Measurements from ENCODE around the gene MAB21L2.
"Not testable (repeated sequence)": the region's sequence is repeated elsewhere in the genome, so short reads cannot be mapped to it uniquely, and the experiment has no call there.

The MAB21L2 gene

DNA sequence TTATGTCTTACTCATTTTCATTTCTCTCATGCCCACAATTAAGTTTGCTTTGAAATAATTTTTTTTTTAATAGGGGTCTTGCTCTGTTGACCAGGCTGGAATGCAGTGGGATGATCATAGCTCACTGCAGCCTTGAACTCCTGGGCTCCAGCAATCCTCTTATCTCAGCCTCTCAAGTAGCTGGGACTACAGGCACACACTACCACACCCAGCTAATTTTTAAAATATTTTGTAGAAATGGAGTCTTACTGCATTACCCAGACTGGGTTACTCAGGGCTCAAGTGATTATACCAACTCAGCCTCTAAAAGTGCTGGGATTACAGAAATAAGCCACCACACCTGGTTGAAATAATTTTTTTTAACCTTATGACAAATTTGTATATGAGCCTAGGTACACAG is 19.2 kb upstream of the MAB21L2 start:
- in situ Hi-C loops (cut with HindIII; ENCODE audit: low pct_unique_long_range_greater_than_20kb, low sequenced_read_pairs), result no loop called here
- DNase-seq (ENCODE audit: low read depth in 1 of 2, low spot score in 1 of 2), result no peak
- TF ChIP-seq JUND (IDR thresholded peaks at IDR 0.05; ENCODE audit: low read depth), result no peak

DNA sequence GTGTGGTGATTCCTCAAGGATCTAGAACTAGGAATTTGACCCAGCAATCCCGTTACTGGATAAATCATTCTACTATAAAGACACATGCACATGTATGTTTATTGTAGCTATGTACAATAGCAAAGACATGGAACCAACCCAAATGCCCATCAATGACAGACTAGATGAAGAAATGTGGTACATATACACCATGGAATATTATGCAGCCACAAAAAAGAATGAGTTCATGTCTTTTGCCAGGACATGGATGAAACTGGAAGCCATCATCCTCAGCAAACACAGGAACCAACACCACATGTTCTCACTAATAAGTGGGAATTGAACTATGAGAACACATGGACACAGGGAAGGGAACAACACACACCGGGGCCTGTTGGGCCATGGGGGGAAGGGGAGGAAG is 17.0 kb upstream of the MAB21L2 start:
- DNase-seq (ENCODE audit: low read depth in 1 of 2, low spot score in 1 of 2); in situ Hi-C loops (cut with HindIII; ENCODE audit: low pct_unique_long_range_greater_than_20kb, low sequenced_read_pairs): not testable (repeated sequence)

DNA sequence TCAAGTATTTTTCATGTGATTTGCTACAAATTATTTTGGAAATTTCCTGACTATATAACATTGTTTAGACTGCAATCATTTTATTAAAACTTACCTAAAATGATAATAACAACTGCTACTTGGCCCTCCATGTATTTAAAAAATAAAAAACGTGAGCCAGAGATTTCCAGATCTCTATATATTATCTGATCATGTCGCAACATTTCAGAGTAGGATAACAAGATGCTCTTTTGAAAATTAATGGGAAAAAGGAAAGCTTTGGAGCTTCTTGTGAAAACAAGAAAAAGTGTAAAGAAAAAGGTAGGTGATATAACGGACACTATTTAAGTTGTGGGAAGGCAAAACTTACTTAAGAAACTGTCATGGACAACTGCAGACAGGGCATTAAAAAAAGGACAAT is 14.9 kb upstream of the MAB21L2 start:
- no peak for DNase-seq (ENCODE audit: low read depth in 1 of 2, low spot score in 1 of 2)
- in situ Hi-C loops (cut with HindIII; ENCODE audit: low pct_unique_long_range_greater_than_20kb, low sequenced_read_pairs), result no loop called here
- TF ChIP-seq JUND (IDR thresholded peaks at IDR 0.05; ENCODE audit: low read depth), result no peak

DNA sequence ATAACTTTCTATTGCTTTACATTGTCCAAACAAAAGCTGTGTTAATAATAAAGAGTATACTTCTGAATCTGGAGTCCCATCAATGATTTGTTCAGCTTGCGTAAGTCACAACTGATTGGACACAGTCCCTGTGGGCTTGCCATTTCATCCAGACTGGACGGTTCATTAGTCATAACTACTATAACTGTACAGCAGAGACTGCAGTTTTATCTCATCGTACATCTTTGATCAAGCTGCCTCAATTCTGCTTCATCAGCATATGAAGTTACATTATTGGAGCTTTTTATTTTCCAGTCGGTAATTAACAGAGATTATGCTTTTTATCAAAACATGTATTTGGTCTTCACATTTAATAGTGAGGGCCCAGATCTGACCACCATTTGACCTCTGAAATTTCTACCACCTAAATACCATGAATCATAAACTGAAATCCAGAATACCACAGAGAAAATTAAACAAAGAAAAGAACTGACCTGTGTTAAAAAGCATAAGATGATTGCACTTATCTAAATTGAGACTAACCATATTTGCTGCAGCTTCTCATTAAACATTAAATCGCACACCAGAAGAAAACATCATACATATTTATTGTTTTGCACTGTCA is 12.5 kb upstream of the MAB21L2 start:
- in situ Hi-C loops (cut with HindIII; ENCODE audit: low pct_unique_long_range_greater_than_20kb, low sequenced_read_pairs), result no loop called here
- no peak for TF ChIP-seq JUND (IDR thresholded peaks at IDR 0.05; ENCODE audit: low read depth)
- DNase-seq (ENCODE audit: low read depth in 1 of 2, low spot score in 1 of 2), result no peak

DNA sequence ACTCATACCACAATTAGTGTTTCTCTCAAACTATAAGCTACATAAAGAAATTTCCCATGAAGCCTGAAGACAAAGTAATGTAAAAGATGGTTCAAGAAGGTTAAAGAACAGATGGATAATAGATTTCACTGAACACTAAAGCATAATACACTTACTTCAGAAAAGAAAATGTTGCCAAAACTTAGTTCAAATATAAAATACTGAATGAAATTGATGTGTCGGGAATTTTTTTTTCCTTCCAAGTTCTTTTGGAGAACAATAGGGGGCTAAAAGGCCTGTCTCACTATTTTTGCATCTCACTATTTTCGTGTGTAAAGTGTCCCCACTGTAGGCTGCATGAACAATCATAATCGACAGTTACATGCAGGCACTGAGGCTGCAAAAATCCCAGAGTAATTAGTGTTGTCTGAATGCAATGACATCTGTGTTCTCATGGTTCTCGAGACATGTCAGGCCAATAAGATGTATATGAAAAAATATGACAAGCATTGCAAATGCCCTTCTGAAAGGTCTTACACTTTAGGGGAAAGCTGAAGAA is 11.9 kb upstream of the MAB21L2 start:
- in situ Hi-C loops (cut with HindIII; ENCODE audit: low pct_unique_long_range_greater_than_20kb, low sequenced_read_pairs), result no loop called here
- no peak for TF ChIP-seq JUND (IDR thresholded peaks at IDR 0.05; ENCODE audit: low read depth)
- DNase-seq (ENCODE audit: low read depth in 1 of 2, low spot score in 1 of 2), result no peak

DNA sequence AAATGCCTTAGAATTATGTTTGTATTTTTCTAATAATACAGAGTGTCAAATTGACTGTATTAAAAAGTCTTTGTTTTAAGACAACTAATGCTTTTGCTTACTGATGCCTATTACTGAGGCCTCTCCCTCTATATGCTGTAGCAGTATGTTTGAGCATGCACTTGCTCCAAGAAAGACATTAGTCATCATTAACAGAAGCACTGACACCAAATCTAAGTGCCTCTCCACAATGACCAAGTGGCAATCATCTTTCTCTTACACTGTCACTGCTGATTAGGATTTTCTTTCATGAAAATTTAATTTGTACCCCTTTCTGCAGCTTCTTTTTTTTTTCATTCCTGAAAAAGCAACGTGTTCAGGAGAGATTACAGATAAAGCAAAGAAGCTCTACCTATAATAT is 11.1 kb upstream of the MAB21L2 start:
- no peak for TF ChIP-seq JUND (IDR thresholded peaks at IDR 0.05; ENCODE audit: low read depth)
- no peak for DNase-seq (ENCODE audit: low read depth in 1 of 2, low spot score in 1 of 2)
- in situ Hi-C loops (cut with HindIII; ENCODE audit: low pct_unique_long_range_greater_than_20kb, low sequenced_read_pairs), result no loop called here

DNA sequence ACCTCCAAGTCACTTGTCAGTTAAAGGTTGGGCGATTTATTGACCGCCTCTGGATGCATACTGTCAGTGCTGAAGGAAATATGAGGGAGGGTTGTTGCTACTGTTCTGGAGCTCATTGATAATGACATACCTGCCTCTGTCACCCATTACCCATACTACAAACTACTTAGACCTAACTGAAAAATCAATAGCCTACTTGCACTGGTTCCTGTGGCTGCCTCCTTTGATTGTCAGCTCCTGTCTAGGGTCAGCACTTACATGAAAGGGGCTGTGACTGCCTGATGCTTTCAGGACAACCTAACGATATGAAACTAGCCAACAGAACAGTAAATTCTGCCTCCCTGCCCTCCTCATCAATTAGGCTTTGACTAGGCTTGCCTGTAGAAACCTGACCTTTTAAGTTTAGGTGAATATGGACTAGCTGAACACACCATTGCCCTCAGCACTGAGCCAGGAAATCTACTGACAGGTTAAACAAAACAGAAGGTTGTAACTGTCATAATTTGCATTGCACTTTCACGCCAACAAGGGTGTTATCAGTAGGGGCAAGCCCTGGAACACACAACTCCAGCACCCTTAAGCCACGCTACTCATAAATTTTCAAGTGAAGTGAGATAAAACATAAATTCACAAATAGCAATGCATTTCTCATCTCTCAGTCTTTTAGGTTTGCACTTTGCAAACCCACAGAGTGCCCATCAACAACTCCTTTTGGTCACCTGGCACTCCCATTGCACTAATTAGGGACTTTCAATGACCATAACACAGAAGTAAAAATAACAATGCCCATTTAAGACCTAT is 9.0 kb upstream of the MAB21L2 start:
- no peak for DNase-seq (ENCODE audit: low read depth in 1 of 2, low spot score in 1 of 2)

DNA sequence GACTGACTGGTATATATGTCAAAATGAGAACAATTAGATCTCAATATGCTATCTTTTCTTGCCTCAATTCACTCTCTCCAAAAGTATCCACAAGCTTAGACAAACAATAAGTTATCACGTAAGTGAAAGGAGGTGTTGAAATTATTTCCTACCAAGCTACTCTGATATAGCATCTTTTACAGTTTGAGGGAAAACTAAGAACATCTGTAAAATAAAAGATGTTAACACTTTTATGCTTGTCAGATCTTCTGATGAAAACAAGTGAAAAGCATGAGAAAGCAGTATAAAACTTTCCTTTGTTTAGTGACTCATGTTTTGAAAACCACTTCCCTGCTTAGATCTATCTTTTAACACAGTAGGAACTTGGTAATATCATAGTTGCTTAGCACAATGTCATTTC is 8.4 kb upstream of the MAB21L2 start:
- in situ Hi-C loops (cut with HindIII; ENCODE audit: low pct_unique_long_range_greater_than_20kb, low sequenced_read_pairs), result no loop called here
- no peak for TF ChIP-seq JUND (IDR thresholded peaks at IDR 0.05; ENCODE audit: low read depth)
- no peak for DNase-seq (ENCODE audit: low read depth in 1 of 2, low spot score in 1 of 2)

More for the DNA sequence above, 9.0 kb upstream of the MAB21L2 start:
- in situ Hi-C loops (cut with HindIII; ENCODE audit: low pct_unique_long_range_greater_than_20kb, low sequenced_read_pairs), result no loop called here
- TF ChIP-seq JUND (IDR thresholded peaks at IDR 0.05; ENCODE audit: low read depth), result no peak

DNA sequence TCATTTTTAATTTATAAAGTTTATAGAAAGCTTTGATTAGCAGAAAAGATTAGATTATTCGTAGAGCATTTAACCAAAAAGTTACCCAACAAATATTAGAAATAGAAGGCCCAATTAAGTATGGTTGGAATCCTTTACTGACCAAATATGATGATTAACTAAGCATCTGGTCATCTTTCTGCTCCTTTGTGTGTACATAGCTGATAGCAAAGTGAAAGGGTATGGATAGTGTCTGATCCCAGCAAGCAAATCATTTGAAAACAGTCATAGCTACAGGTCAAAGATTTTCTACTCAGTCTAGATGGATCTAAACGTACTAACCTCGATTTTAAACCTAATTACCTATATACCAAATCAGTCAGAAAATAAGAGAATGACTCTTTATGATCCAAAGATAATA is 7.3 kb upstream of the MAB21L2 start:
- DNase-seq (ENCODE audit: low read depth in 1 of 2, low spot score in 1 of 2), result no peak
- in situ Hi-C loops (cut with HindIII; ENCODE audit: low pct_unique_long_range_greater_than_20kb, low sequenced_read_pairs), result no loop called here

DNA sequence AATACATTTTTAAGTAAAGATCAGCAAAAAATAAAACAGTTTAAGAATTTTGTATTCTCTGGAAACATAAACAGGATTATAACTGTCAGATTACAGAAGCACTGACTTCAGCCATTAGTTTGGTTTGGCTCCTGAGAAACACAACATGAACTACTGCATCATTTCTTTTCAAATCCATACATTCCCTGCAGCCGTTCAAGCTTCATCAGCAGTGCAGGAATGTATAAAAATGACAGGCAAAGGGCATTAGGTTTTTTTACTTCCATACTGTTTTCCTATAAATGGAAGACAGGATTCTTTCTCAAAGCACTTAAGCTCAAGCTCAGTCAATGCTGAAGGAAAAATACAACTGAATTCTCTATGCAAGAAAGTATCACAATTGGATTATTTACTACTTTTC is 4.2 kb upstream of the MAB21L2 start:
- in situ Hi-C loops (cut with HindIII; ENCODE audit: low pct_unique_long_range_greater_than_20kb, low sequenced_read_pairs), result no loop called here
- TF ChIP-seq JUND (IDR thresholded peaks at IDR 0.05; ENCODE audit: low read depth), result no peak

More for the DNA sequence above, 7.3 kb upstream of the MAB21L2 start:
- TF ChIP-seq JUND (IDR thresholded peaks at IDR 0.05; ENCODE audit: low read depth), result no peak

DNA sequence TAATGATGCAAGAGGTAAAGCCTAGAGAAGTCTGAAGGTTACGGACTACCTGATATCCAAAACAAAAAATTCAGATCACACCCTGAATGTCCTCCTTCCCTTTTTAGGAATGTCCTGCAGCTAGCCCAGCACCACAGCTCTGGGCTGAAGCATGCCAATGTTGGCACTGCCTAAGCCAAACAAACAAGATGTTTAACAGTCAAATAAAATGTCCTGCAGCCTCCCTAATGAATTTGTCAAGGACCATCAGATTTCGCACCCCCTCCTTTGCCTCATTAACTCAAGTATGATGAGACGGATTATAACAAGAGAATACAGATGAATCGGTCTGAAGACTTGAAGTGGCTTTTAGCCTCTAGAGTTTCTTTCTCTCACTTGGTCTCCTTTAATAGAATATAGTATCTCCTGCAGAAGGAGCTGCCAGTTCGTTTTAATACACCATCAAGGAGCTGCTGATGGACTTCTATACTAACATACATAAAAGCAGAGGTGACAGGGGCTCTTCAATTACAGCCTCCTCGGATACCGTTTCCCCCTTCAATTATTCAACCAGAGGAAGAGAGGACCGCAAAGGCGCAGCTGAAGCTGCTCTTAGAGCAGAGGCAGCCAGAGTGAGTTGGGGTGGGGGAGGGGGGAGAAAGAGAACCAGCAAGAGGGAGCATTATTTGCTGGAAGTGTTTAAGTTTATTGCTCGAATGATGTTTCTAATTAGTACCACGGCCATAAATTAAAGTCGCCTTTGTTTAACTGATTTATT is 3.0 kb upstream of the MAB21L2 start:
- peak; percentile 31 to 57 for DNase-seq (ENCODE audit: low read depth in 1 of 2, low spot score in 1 of 2)
- in situ Hi-C loops (cut with HindIII; ENCODE audit: low pct_unique_long_range_greater_than_20kb, low sequenced_read_pairs), result no loop called here
- TF ChIP-seq JUND (IDR thresholded peaks at IDR 0.05; ENCODE audit: low read depth), result no peak

More for the DNA sequence above, 4.2 kb upstream of the MAB21L2 start:
- no peak for DNase-seq (ENCODE audit: low read depth in 1 of 2, low spot score in 1 of 2)

DNA sequence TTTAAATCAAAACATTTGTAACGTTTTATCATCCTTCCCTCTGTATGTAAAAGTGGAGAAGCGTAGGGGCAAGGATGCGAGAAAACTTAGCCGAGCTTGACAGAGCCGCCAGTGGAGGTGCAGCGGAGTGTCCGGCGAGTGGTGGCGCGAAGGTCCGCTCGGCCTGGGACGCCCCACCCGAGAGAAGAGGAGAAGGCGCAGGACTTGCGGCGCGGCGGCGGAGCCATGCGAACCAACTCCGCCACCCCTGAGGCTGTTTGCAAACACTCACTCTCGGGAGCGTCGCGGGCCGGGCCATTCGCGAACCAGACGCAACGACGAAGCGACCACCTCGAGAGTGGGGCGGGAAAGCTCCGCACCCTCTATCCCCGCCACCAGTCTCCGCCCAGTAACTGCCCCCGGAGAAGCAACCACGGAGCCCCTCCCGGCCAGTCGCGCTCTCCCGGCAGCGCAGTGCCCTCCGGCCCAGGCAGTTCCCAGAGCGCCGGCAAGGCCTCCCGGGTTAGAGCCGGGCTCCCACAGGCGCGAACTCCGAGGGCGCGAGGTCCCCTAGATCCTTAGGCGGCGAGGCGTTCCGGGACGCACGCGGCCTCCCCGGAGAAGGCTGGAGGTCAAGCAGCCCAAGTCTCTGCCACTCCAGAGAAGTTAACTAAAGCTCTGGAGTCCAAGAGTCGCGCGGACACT is 2.3 kb upstream of the MAB21L2 start:
- no peak for TF ChIP-seq JUND (IDR thresholded peaks at IDR 0.05; ENCODE audit: low read depth)
- no peak for DNase-seq (ENCODE audit: low read depth in 1 of 2, low spot score in 1 of 2)
- in situ Hi-C loops (cut with HindIII; ENCODE audit: low pct_unique_long_range_greater_than_20kb, low sequenced_read_pairs), result no loop called here
